GM18873 (cell line): ENCODE results near the gene PHYKPL.
"Not testable (repeated sequence)": the region's sequence is repeated elsewhere in the genome, so short reads cannot be mapped to it uniquely, and the experiment has no call there.

Source experiments
- ATAC-seq: cut with Tn5 transposase; IDR thresholded peaks from one replicate; pipeline ENCODE4 v1.9.1; 2021; ENCODE audit warnings: mild to moderate bottlenecking, moderate library complexity, moderate number of reproducible peaks; ENCODE audit not compliant: unreplicated experiment, low FRiP score

PHYKPL gene

DNA sequence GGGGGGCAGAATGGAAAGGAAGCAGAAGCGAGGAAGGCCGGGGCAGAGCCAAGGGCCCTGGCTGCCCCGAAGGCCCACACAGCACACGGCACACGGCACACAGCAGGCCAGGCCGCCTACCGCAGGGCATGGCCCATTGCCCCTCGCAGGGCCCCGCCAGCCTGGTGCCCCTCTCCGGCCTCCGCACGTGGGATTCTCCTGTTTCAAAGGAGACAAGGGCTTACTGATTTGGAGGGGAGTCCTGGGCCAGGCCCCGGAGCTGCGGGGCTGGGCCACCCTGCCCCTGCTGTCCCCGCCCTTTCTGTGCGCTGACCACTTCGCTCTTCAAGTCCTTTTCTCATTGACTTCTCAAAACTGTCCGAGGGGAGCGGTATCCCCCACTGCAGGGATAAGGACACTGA lies 7.7 kb upstream of the PHYKPL start:
- ATAC-seq: no peak

DNA sequence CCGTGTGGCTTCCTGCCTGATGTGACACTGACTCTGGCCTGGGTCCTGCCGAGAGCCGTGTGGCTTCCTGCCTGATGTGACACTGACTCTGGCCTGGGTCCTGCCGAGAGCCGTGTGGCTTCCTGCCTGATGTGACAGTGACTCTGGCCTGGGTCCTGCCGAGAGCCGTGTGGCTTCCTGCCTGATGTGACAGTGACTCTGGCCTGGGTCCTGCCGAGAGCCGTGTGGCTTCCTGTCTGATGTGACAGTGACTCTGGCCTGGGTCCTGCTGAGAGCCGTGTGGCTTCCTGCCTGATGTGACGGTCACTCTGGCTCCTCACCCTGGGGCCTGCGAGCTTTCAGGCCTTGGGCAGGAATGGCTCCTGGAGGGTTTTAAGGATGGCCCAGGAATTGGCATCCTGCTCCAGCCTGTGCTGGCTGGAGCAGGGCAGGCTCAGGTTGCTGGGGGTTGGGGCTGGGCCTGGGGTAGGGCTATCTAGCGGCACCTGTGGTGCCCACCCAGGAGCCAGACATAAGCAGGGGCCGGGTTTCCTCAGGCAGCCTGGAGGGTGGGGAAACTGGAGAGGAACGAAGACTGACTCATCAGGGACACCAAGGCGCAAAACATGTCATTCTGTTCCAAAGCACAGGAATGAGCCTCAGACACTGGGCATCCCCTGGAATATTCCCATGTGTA lies 7.2 kb upstream of the PHYKPL start:
- ATAC-seq: not testable (repeated sequence)

DNA sequence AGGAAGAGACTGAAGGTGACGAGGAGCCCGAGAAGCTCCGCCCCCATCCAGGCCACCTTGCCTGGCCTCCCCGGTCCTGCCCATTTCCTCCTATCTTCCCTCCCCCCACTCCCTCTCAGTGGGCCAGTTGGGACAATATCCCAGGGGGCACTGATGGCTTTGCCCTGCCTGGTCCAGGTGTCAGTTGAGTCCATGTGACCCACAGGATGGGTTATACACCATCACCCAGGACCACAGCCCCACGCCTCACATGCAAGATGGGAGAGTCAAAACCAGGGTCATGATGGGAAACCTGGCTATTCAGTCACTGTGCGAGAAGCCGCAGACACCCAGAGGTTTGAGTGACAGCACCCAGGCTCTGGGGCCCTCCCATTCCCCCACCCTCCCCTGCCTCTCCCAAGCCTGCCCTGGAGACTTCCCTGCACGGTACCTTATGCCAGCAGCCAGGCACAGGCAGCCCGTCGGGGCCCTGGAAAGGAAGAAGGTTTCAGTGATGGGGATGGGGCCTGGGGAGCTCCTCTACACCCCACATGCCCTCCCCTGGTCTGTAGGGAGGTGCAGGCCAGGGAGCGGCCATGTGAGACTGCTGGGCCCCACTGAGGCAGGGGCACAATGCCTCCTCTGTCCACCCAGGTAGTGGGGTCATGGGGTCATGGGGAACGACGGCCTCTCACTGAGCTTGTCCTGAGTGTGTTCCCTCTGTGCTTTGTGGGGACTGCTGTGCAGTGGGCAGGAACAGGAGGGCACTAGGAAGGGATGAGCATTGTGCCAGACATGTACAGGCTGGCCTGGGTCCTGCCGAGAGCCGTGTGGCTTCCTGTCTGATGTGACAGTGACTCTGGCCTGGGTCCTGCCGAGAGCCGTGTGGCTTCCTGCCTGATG lies 6.3 kb upstream of the PHYKPL start:
- no peak for ATAC-seq

DNA sequence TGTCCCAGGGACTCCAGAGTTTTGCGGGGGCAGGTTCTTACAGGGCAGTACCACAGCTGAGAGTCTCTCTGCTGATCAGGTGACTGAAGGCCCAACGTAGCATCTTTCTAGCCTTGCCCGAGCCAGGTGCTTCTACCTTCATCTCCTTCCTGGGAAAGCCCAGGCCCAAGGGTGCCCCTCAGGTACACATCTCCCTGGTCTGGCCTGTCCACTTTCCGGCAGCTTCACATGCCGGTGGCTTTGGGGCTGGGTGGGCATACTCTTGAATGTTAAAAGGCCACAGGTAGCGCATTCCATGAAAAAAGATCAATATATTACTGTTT lies 5.7 kb upstream of the PHYKPL start:
- no peak for ATAC-seq

DNA sequence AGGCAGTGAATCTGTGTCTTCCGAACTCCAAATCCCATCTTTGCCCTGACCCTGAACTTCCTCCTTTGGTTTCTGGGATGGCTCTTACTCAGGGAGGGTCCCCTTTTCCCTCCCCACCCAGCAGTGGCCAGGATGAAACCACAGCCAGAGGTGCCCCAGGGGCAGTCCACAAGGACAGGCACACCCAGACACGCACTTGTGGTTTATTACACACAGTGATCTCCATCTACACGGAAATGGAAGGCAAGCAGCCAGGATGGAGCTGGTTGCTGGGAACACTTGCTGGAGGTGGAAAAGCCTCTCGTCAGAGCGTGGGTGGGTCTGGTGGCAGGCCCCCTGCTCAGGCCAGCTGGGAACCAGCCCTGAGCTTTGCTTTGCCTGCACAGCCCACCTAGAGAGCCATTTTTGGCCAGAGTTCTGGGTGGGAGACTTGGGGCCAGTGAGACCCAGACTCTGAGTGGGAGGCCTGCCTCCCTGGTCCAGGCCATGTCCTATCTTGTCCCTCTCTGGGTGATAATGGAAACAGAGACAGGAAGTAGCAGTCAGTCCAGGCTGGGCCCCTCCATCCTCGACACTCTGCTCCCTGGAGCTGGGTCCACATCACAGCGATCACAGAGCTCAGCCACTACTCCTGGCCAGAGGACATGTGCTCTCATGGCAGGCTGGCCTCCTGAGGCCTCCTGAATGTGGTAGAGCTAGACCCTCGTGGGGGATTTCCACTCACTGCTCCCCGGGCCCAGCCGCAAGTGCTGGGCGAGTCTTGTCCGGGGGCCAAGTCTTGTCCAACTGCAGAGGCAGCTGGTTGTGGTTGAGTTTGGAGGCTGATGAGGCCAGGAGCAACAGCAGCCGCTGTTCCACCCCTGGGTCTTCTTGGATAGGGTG lies 5.1 kb upstream of the PHYKPL start:
- no peak for ATAC-seq

DNA sequence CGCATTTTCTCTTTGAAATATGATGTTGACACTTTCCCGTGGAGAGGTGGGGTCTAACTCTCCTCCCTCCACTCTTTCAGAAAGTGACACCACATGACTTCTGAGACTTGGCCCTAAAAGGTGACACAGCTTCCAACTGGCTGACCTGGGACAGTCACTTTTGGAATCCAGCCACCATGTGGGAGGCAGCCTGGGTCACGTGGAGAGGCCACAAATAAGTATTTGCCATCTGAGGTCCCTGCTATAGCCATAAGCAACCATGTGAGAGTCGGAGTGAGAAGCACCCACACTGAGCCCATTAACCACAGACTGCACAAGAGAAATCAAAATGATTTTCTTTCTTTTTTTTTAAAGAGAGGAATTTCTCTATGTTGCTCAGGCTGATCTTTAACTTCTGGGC lies 4.1 kb upstream of the PHYKPL start:
- no peak for ATAC-seq

DNA sequence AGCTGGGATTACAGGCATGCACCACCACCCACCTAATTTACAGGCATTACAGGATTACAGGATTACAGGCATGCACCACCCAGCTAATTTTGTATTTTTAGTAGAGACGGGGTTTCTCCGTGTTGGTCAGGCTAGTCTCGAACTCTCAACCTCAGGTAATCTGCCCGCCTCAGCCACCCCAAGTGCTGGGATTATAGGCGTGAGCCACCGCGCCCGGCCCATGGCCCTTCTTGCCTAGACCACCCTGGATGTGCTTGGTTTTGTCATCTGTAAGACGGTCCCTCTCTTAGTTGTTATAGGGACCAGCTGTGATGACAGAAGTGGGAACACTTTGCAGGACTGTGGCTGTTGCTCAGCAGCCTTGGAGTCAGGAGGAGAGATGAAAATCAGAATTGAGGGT lies 3.5 kb upstream of the PHYKPL start:
- no peak for ATAC-seq

DNA sequence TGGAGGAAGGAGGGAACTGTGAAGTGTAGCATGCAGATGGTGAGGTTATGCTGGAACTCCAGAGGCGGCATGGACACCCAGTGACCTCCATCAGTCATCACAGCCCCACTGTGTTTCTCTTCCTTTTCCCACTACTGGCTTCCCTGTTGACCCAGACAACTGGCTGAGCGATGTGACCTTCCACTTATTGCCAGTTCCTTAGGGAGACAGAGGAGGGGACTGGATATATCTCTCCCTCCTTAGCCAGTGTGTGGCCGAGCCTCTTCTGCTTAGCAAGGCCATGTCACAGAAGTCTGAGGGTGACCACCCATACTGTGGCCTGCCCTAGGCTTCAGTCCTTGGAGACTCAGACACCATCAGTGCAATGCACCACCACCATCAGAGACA lies 3.0 kb upstream of the PHYKPL start:
- ATAC-seq: no peak

DNA sequence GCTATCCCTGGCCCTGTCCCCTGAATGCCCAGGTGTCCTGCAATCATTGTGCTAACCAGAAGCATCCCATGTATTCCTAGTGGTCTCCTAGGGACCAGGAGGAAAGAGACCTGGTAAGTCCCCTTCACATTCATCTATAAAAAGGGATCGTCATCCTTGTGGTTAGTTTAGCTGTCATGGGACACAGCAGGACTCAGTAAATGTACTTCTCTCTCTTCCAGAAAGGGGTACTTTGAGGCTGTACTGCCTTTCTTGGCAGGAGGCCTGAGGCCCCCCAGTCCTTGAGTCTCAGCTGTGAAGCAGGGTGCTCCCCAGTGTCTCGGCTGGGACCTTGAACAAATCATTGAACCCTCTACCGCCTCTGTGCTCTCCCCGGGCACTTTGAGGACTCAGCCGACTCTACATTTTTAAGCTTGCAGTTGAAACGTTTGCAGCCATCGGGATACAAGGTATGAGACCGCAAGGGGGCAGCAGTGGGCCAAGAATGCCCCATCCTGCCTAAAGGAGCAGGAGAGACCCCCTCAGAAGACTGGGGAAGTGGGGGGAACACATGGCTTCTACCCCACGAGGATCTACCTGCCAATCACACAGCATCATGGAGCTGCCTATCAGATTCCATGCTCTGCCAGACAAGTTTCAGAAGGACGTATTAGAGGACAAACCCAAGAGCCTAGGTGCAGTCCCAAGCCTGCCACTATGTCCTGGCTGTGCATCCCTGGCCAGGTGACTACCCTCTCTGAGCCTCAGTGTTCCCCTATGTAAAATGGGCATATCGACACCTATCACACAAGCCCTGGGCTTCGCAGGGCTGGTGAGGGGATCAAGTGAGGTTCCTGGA lies 2.4 kb upstream of the PHYKPL start:
- no peak for ATAC-seq

DNA sequence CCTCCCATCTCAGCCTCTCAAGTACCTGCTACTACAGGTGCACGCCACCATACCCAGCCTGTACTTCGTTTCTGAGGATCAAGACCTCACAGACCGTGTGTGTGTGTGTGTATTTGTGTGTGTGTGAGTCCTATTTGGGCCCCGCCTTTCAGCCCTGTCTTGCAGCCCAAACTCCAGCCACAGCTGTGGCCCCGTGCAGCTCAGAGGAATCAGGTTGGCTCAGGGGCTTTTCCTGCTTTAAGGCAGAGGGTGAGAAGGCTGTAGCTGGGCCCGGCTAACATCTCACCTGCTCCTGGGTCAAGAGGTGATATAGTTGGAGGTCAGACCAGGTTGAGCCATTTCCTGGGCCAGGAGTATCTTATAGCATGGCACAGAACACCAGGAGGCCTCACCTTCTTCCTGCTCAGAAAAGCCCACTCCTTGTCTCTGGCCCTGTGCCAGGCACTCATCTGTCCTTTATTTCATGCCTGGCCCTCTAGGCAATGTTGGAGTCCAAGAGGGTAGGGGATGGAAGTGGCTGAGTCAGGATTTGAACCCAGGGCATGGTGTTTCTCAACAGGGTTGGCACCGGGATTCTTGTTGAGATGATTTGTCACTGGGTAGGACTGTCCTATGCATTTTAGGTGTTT lies 1.6 kb upstream of the PHYKPL start:
- ATAC-seq: no peak

DNA sequence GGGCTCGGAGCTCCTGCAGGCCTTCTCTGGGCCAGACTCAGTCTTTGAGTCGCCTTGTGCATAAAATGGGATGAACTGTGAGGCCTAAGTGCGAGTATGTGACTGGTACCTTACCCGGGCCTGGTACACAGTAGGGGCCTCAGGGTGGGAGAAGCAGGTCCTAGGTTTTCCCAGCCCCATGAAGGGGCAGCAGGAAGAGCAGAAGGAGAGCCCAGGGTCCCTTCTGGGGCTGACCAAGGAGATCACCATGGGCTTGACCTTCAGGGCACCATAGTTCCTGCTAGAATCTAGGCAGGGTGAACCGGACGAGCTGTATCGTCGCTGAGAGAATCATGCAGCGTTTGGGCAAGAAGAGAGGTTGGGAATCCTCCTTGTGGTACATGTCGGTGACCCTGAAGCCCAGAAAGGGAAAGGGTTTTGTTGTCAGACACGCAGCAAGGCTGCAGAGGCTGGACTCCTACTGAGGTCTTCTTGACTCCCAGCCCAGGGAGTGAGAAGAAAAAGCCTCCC lies 373 bp upstream of the PHYKPL start:
- ATAC-seq: no peak

DNA sequence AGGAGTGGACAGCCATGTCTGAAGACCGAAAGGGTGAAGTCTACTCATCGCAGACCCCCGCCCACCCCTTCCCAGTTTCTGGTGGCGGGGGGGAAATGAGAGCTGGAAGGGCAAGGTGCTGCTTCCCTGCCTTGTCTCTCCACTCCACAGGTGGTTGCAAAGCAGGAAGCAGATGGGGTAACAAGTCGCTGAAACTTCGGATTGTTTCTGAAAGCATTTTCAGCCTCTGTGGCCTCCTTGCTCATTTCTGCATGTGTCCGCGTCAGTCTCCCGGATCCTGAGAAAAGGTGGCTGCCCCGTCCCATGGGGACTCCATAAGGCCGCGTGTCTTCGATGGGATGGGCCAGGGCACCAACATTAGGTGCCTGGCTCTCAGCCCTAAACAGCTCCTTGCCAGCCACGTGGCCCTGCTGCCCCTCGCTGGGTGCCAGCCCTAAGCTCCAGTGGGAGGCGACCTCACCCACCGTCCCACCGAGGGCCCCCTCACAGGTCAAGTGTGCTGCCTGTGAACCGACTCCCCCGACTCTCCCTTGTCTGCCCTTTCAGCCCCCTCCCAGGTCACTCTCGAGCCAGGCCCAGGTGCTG lies 971 bp downstream of the PHYKPL start:
- ATAC-seq: no peak

DNA sequence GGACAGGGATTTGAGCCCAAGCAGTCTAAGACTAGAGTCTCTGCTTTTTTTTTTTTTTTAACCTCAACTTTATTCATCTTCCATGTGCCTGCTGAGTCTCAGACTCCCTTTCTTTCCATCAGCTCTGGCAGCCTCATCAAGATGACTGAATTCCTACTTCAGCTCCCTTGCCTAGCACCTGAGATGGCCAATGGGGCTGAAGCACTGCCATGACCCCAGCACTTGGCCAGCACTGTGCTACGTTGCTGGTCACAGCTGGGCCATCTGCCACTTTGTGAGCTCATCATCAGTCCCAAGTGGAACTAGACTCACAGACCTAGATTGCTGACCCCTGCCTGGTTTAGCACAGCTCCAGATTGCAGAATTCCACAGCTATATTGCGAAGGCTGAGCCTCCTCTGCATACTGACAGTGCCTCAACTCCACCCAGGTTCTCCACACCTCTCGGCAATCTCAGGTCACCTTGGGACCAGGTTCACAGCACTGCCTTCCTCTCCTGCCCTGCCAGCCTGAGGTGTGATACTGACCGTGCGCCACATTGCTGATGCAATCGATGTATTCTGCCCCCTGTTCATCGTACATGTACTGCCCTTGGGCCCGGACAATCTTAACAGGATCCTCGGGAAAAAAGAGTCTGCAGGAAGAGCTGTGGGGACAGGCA lies 1.6 kb downstream of the PHYKPL start:
- no peak for ATAC-seq

DNA sequence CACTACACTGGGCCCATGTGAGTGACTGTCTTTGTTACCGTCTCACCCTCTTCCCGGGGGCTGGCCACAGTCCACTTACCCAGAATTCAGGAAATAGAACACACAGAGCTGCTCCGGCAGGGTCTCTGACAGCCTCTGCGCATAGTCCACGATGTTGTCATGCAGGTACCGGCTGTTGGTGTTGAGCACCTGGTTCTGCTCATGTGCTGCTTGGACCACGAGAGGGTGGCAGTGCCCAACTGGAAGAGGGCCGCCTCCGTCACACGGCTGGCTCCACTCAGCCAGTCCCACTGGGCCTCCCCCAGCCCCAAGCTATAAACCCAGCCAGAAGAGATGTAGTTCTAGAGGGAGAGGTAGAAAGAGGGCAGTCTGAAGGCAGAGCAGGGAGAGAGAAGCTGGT lies 2.7 kb downstream of the PHYKPL start:
- no peak for ATAC-seq

DNA sequence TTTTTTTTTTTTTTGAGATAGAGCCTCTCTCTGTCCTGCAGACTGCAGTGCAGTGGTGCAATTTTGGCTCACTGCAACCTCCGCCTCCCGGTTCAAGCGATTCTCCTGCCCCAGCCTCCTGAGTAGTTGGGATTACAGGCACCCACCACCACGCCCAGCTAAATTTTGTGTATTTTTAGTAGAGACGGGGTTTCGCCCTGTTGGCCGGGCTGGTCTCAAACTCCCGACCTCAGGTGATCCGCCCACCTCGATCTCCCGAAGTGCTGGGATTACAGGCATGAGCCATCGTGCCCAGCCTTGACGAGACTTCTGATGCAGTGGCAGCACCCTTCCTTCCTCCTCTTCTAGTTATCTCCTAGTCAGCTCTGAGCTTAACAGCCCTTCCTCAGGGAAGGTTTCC lies 3.5 kb downstream of the PHYKPL start:
- not testable (repeated sequence) for ATAC-seq

DNA sequence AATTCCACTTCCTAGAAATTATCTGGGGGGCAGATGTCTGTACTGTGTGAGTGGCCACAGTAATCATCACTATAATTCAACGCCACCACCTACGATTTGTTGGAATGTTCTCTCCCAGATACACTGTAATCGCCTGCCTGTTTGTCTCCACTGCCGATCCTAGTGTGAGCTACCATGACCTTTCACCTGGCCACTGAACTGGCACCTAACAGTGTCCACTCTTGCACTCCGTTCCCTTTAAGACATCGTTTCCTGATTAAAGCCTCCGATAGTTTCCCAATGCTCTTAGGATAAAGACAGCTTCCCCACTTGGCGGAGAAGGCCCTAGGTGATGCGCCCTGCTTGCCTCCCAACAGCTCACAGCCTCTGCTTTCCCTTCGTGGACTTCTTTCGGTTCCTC lies 4.0 kb downstream of the PHYKPL start:
- ATAC-seq: no peak

DNA sequence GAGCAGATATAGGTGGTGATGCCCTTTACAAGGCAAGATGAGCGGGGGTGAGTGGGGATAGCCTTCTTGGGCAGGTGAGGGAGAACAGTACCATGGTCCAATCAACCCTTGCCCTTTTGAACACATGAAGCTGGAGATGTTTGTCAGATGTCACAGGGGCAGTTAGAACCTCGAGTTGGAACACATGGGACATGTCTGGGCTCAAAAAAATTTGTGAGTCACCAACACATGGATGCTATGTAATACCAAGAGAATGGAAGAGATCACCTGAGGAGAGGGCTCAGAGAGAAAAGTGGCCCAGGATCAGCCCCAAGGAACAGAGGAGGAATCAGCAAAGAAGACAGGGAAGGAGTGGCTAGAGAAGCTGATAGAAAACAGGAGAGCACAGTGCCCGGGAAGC lies 4.7 kb downstream of the PHYKPL start:
- ATAC-seq: no peak

DNA sequence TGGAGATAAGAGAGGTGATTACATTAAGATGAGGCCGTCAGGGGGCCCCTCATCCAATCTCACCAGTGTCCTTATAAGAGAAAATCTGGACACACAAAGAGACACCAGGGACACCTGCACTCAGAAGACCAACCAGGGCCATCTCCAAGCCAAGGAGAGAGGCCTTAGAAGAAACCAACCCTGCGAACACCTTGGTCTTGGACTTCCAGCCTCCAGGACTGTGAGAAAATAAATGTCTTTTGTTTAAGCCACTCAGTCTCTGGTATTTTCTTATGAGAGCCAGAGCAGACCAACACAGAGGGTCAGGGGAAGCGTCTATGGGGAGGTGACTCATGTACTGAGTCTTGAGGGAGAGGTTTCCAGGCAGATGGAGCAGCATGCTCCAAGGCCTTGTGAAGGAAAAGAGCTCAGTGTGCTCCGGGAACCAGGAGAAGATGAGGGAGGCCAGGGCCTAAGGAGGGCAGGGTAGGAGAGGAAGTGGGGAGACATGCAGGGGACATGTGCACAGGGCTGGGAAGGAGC lies 5.4 kb downstream of the PHYKPL start:
- no peak for ATAC-seq

DNA sequence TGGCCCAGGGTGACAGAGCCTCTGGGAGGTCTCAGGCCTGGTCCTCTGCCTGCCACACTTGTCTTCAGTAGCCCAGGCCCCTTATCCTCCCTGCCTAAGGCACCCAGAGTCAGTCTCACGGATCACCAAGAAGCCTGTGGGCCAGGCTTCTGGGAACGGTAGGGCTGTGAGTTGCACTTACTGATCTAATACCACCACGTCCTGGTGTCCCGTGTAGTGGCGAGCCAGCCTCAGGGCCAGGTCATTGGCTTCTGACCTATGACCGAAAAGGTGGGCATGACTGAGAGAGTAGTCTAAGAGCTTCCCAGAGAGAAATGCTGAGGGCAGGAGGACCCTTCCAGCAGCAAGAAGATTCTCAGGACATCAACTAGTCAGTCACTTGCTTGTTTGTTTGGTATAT lies 7.4 kb downstream of the PHYKPL start:
- ATAC-seq: no peak
